Neural cell (in vitro differentiated cells): ENCODE data around the gene ADGRL3. TPM values are rescaled to one million over a fixed set of nuclear protein-coding genes. Genes with fewer than 3 reads are reported as not detected.

Source experiments
- H2AFZ ChIP-seq: fragments of 200-600, 300-800 bp; sonication (generic), shearing (Covaris generic); 2 replicates; pipeline ENCODE4 v1.6.0; 2014; ENCODE audit warnings: low read depth, mild to moderate bottlenecking, antibody characterized with exemption, low read length, moderate library complexity
- H3F3A ChIP-seq: fragments of 200-600 bp; shearing (Covaris generic); 2 replicates; pipeline ENCODE4 v1.6.1; 2016; ENCODE audit warnings: mild to moderate bottlenecking, moderate library complexity, mixed read lengths, antibody characterized with exemption, low read length; ENCODE audit not compliant: insufficient read depth, poor library complexity, severe bottlenecking
- H3K27ac ChIP-seq: fragments of 200-600, 300-800 bp; sonication (generic), shearing (Covaris generic); 2 replicates; pipeline ENCODE4 v1.5.1; 2014; ENCODE audit warnings: mild to moderate bottlenecking, low read length, moderate library complexity
- H3K27me3 ChIP-seq: fragments of 300-800, 200-600 bp; sonication (generic), shearing (Covaris generic); 2 replicates; pipeline ENCODE4 v1.6.0; 2014; ENCODE audit warnings: mild to moderate bottlenecking, low read depth, low read length, moderate library complexity; ENCODE audit not compliant: insufficient read depth
- H3K36me3 ChIP-seq: fragments of 300-800, 200-600 bp; sonication (generic), shearing (Covaris generic); 2 replicates; pipeline ENCODE4 v1.5.1; 2014; ENCODE audit warnings: mild to moderate bottlenecking, antibody characterized with exemption, low read length, moderate library complexity; ENCODE audit not compliant: insufficient read depth
- H3K4me2 ChIP-seq: fragments of 300-800, 200-600 bp; sonication (generic), shearing (Covaris generic); 2 replicates; pipeline ENCODE4 v1.6.0; 2014; ENCODE audit warnings: mild to moderate bottlenecking, low read length
- H3K4me3 ChIP-seq: fragments of 300-800, 200-600 bp; sonication (generic), shearing (Covaris generic); 2 replicates; pipeline ENCODE4 v1.5.1; 2014; ENCODE audit warnings: mild to moderate bottlenecking, low read length, moderate library complexity
- H3K79me2 ChIP-seq: fragments of 200-600 bp; shearing (Covaris generic); replicated peaks from 2 replicates; pipeline ENCODE4 v1.6.0; 2014; ENCODE audit warnings: mild to moderate bottlenecking, low read length, moderate library complexity; ENCODE audit not compliant: insufficient read depth
- H3K9ac ChIP-seq: fragments of 300-800, 200-600 bp; sonication (generic), shearing (Covaris generic); 2 replicates; pipeline ENCODE4 v1.6.1; 2016; ENCODE audit warnings: mild to moderate bottlenecking, low read length, mixed read lengths
- H3K9me2 ChIP-seq: fragments of 200-600 bp; shearing (Covaris generic); 2 replicates; pipeline ENCODE4 v1.6.1; 2016; ENCODE audit warnings: mild to moderate bottlenecking, low read length, mixed read lengths; ENCODE audit not compliant: insufficient read depth
- H3K9me3 ChIP-seq: fragments of 200-600, 300-800 bp; sonication (generic), shearing (Covaris generic); 2 replicates; pipeline ENCODE4 v1.6.1; 2016; ENCODE audit warnings: mild to moderate bottlenecking, mixed run types, low read length, moderate library complexity, mixed read lengths
- H4K20me1 ChIP-seq: fragments of 200-600 bp; shearing (Covaris generic); 2 replicates; pipeline ENCODE4 v1.6.1; 2016; ENCODE audit warnings: mild to moderate bottlenecking, mixed run types; ENCODE audit not compliant: insufficient read depth
- CTCF ChIP-seq: fragments of 450-650 bp; IDR thresholded peaks from 2 replicates; pipeline ENCODE4 v1.5.1; 2014; ENCODE audit warnings: antibody characterized with exemption, mild to moderate bottlenecking, moderate library complexity; ENCODE audit not compliant: poor library complexity, severe bottlenecking
- EP300 ChIP-seq: fragments of 450-650 bp; conservative IDR thresholded peaks from 2 replicates; pipeline ENCODE4 v1.6.1; 2014; ENCODE audit warnings: antibody characterized with exemption, mild to moderate bottlenecking, moderate library complexity; ENCODE audit not compliant: poor library complexity, severe bottlenecking
- EZH2 ChIP-seq: fragments of 200-600, 300-800 bp; shearing (Covaris generic), sonication (generic); IDR thresholded peaks from 2 replicates; pipeline ENCODE4 v1.6.1; 2014; ENCODE audit warnings: antibody characterized with exemption, low read length, borderline replicate concordance, mild to moderate bottlenecking; ENCODE audit not compliant: insufficient read depth, poor library complexity, severe bottlenecking
- MXI1 ChIP-seq: fragments of 450-650 bp; conservative IDR thresholded peaks from 2 replicates; pipeline ENCODE4 v1.6.1; 2014; ENCODE audit warnings: antibody characterized with exemption, mild to moderate bottlenecking; ENCODE audit not compliant: poor library complexity, severe bottlenecking
- POLR2AphosphoS5 ChIP-seq: IDR thresholded peaks from 2 replicates; pipeline ENCODE4 v1.6.1; 2012
- RAD21 ChIP-seq: fragments of 450-650 bp; conservative IDR thresholded peaks from 2 replicates; pipeline ENCODE4 v1.6.1; 2014; ENCODE audit warnings: antibody characterized with exemption, mild to moderate bottlenecking, moderate library complexity
- REST ChIP-seq: IDR thresholded peaks from 2 replicates; pipeline ENCODE4 v1.6.1; 2012; ENCODE audit warnings: borderline replicate concordance
- SMC3 ChIP-seq: fragments of 450-650 bp; conservative IDR thresholded peaks from 2 replicates; pipeline ENCODE4 v1.6.1; 2014; ENCODE audit warnings: antibody characterized with exemption, mild to moderate bottlenecking, moderate library complexity; ENCODE audit not compliant: poor library complexity
- TAF1 ChIP-seq: IDR thresholded peaks from 2 replicates; pipeline ENCODE4 v1.6.1; 2012; ENCODE audit warnings: low read depth
- polyA plus RNA-seq: library from polyadenylated mRNA; depleted of rRNA; stranded (reverse); fragments of >200 nt; gene quantifications from 2 replicates; pipeline ENCODE4 v1.2.3, GENCODE V29; 2014

ADGRL3 gene
- polyA plus RNA-seq, 1 donor from 2014 or later, result 99.4 TPM

DNA sequence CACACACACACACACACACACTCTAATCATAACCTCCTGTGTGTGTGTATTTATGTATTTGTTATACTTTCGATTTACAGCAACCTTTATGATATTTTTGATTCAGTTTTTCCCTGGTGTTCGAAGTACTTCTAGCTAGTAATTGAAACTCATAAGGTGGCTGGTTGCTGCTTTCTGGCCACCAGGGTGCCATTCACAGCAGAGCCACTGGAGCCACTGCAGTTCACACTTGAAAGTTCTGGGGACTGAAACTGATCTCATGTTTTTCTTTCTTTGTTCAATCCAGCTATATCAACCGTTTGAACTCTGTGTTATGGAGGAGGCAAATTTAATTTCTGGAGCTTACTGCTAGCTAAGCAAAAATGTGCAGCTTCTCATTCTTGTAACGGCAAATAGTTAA lies 419.4 kb downstream of the ADGRL3 start:
- no peaks in the 10 kb centered on the region for H3K9me3 ChIP-seq
- no peak overlapping the region for H3K4me3 ChIP-seq
- H3K79me2 ChIP-seq, result no peaks in the 10 kb centered on the region
- TF ChIP-seq CTCF, result peak; percentile 16
- TF ChIP-seq RAD21, result peak; percentile 14
- TF ChIP-seq SMC3, result no peak
- H3K36me3 ChIP-seq, result no peaks in the 10 kb centered on the region
- H3K27ac ChIP-seq, result no peak overlapping the region
- no peak overlapping the region for H3K9ac ChIP-seq
- H2AFZ ChIP-seq, result no peak overlapping the region
- H3K27me3 ChIP-seq, result no peaks in the 10 kb centered on the region
- H4K20me1 ChIP-seq, result no peaks in the 10 kb centered on the region
- no peaks in the 10 kb centered on the region for H3F3A ChIP-seq
- no peaks in the 10 kb centered on the region for H3K9me2 ChIP-seq
- H3K4me2 ChIP-seq, result no peak overlapping the region

GRCh38 chr4:61628282-61628681 lies 428.2 kb downstream of the ADGRL3 start:
- H3K9me3 ChIP-seq, result no peaks in the 10 kb centered on the region
- H3K4me3 ChIP-seq, result no peak overlapping the region
- H4K20me1 ChIP-seq, result no peaks in the 10 kb centered on the region
- H2AFZ ChIP-seq, result no peak overlapping the region
- TF ChIP-seq RAD21 (no peak), TAF1 (no peak), EZH2 (no peak), MXI1 (no peak), POLR2AphosphoS5 (no peak), SMC3 (no peak), REST (no peak), EP300 (no peak), CTCF (no peak)
- H3K79me2 ChIP-seq, result no peaks in the 10 kb centered on the region
- no peak overlapping the region for H3K27ac ChIP-seq
- H3K27me3 ChIP-seq, result no peaks in the 10 kb centered on the region
- H3F3A ChIP-seq, result no peaks in the 10 kb centered on the region
- H3K36me3 ChIP-seq, result no peaks in the 10 kb centered on the region
- no peaks in the 10 kb centered on the region for H3K9me2 ChIP-seq
- no peak overlapping the region for H3K4me2 ChIP-seq
- H3K9ac ChIP-seq, result no peak overlapping the region
